ENCODE data around the gene SYPL1. TPM values are rescaled to one million over a fixed set of nuclear protein-coding genes. Genes with fewer than 3 reads are reported as not detected.

The SYPL1 gene
- total RNA-seq, 1 experiment from 2014 or later: 78.0 TPM

GRCh38 chr7:106110885-106111654, 1.0 kb downstream of the SYPL1 start:
- peaks cover 58% of the 10 kb centered on the region for H3K79me2 ChIP-seq (ENCODE audit: insufficient read depth, low read length)
- no peaks in the 10 kb centered on the region for H3K27me3 ChIP-seq (ENCODE audit: insufficient read depth, low read length)
- no peaks in the 10 kb centered on the region for H3K9me3 ChIP-seq (ENCODE audit: control insufficient read depth in 1 of 2, insufficient read depth in 1 of 2, low read depth in 1 of 2, low read length in 2 of 2)
- POLR2A ChIA-PET: interaction anchor here (1.1 to 1.8 kb wide), 3 partner anchors 28 to 56 kb away, joined by 3 to 5 read pairs (median 4); no protein-coding TSS in a partner anchor
- peak overlapping the region; percentile 85 for H3K9ac ChIP-seq (ENCODE audit: low read length)
- CTCF ChIA-PET: interaction anchor here (1.1 kb wide), 1 partner anchor 64 kb away, joined by 3 read pairs; no protein-coding TSS in a partner anchor
- no peak overlapping the region for H2AFZ ChIP-seq (ENCODE audit: low read depth, low read length, poor library complexity, severe bottlenecking)
- no peak for TF ChIP-seq ELF1 (IDR thresholded peaks at IDR 0.05; ENCODE audit: borderline replicate concordance, low read depth)
- TF ChIP-seq, protein P1, sequence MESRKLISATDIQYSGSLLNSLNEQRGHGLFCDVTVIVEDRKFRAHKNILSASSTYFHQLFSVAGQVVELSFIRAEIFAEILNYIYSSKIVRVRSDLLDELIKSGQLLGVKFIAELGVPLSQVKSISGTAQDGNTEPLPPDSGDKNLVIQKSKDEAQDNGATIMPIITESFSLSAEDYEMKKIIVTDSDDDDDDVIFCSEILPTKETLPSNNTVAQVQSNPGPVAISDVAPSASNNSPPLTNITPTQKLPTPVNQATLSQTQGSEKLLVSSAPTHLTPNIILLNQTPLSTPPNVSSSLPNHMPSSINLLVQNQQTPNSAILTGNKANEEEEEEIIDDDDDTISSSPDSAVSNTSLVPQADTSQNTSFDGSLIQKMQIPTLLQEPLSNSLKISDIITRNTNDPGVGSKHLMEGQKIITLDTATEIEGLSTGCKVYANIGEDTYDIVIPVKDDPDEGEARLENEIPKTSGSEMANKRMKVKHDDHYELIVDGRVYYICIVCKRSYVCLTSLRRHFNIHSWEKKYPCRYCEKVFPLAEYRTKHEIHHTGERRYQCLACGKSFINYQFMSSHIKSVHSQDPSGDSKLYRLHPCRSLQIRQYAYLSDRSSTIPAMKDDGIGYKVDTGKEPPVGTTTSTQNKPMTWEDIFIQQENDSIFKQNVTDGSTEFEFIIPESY (IDR thresholded peaks at IDR 0.05; ENCODE audit: extremely low read depth, insufficient replicate concordance, low read length): no peak
- no peak for TF ChIP-seq POLR2A (IDR thresholded peaks at IDR 0.05; ENCODE audit: borderline replicate concordance, extremely low read depth, insufficient read depth, insufficient read length)
- TF ChIP-seq SP1 (IDR thresholded peaks at IDR 0.05; ENCODE audit: low read depth): no peak
- H3K4me2 ChIP-seq (ENCODE audit: low read length): peak overlapping the region; percentile 85
- BruUV-seq (replicated peaks): TSS peak; percentile 77
- peak overlapping the region; percentile 97 for H3K27ac ChIP-seq (ENCODE audit: low read depth, low read length)
- RAD21 ChIA-PET (ENCODE audit: low non-redundant PET in 1 of 2, low total read pairs in 2 of 2, uncharacterized antibody in 2 of 2, unreplicated experiment in 2 of 2): no interaction called here
- intact Hi-C loops (cut with micrococcal nuclease): loop anchor here (2.0 kb wide), 1 partner anchor 54 kb away; no protein-coding TSS in a partner anchor
- peaks cover 4 to 19% of the 10 kb centered on the region in 2 experiments; a peak in 3 of 4 replicates for H3K4me1 ChIP-seq (ENCODE audit: control insufficient read depth in 1 of 2, insufficient read depth in 2 of 2, low read length in 2 of 2)
- peaks cover 3% of the 10 kb centered on the region; the same call in 1 of the 2 replicates for H4K20me1 ChIP-seq (ENCODE audit: insufficient read depth)
- no peak for ATAC-seq
- no peak for DNase-seq (ENCODE audit: low read depth, low spot score)
- peak overlapping the region; percentile 65 to 76 for H3K4me3 ChIP-seq (replicated peaks in 1 of 2; ENCODE audit: low read depth in 1 of 2, low read length in 2 of 2)
- H3K36me3 ChIP-seq (ENCODE audit: control insufficient read depth in 1 of 2, insufficient read depth in 2 of 2, low read length in 2 of 2): no peaks in the 10 kb centered on the region
- no peaks in the 10 kb centered on the region for H3K9me2 ChIP-seq (ENCODE audit: insufficient read depth)

- no TSS peak for BruUV-seq (replicated peaks)
- DNase-seq (ENCODE audit: low read depth, low spot score): no peak
- no peaks in the 10 kb centered on the region for H3K36me3 ChIP-seq (ENCODE audit: control insufficient read depth in 1 of 2, insufficient read depth in 2 of 2, low read length in 2 of 2)
- peak overlapping the region; percentile 85 for H3K4me2 ChIP-seq (ENCODE audit: low read length)
- H3K27ac ChIP-seq (ENCODE audit: low read depth, low read length): no peak overlapping the region
- CTCF ChIA-PET: no interaction called here
- peaks cover 7% of the 10 kb centered on the region; the same call in 1 of the 2 replicates for H4K20me1 ChIP-seq (ENCODE audit: insufficient read depth)
- intact Hi-C loops (cut with micrococcal nuclease): loop anchor here (2.0 kb wide), 1 partner anchor 53 kb away; no protein-coding TSS in a partner anchor
- H2AFZ ChIP-seq (ENCODE audit: low read depth, low read length, poor library complexity, severe bottlenecking): no peak overlapping the region
- no peak for ATAC-seq
- POLR2A ChIA-PET: no interaction called here
- RAD21 ChIA-PET (ENCODE audit: low non-redundant PET in 1 of 2, low total read pairs in 2 of 2, uncharacterized antibody in 2 of 2, unreplicated experiment in 2 of 2): no interaction called here
- H3K4me3 ChIP-seq (replicated peaks in 1 of 2; ENCODE audit: low read depth in 1 of 2, low read length in 2 of 2): 0 out of 4 replicates have a peak overlapping the region, but pooled peaks of 1 of the 2 experiments have one; percentile 76
- H3K79me2 ChIP-seq (ENCODE audit: insufficient read depth, low read length): peaks cover 67% of the 10 kb centered on the region
- H3K9me2 ChIP-seq (ENCODE audit: insufficient read depth): no peaks in the 10 kb centered on the region
- peaks cover 4 to 19% of the 10 kb centered on the region in 2 experiments; a peak in 3 of 4 replicates for H3K4me1 ChIP-seq (ENCODE audit: control insufficient read depth in 1 of 2, insufficient read depth in 2 of 2, low read length in 2 of 2)
- no peak overlapping the region for H3K9ac ChIP-seq (ENCODE audit: low read length)
- no peaks in the 10 kb centered on the region for H3K9me3 ChIP-seq (ENCODE audit: control insufficient read depth in 1 of 2, insufficient read depth in 1 of 2, low read depth in 1 of 2, low read length in 2 of 2)
- no peaks in the 10 kb centered on the region for H3K27me3 ChIP-seq (ENCODE audit: insufficient read depth, low read length)
- TF ChIP-seq YY1 (IDR thresholded peaks at IDR 0.05; ENCODE audit: extremely low read depth, insufficient replicate concordance, low read depth, low read length) (no peak), EZH2 (IDR thresholded peaks at IDR 0.05) (no peak), POLR2AphosphoS5 (IDR thresholded peaks at IDR 0.05; ENCODE audit: low read depth, low read length) (no peak), ELF1 (IDR thresholded peaks at IDR 0.05; ENCODE audit: borderline replicate concordance, low read depth) (no peak), CBX3 (IDR thresholded peaks at IDR 0.05; ENCODE audit: low read depth) (no peak), EGR1 (IDR thresholded peaks at IDR 0.05; ENCODE audit: low read depth) (no peak), TCF7L2 (IDR thresholded peaks at IDR 0.05; ENCODE audit: borderline replicate concordance, extremely low read depth, insufficient read depth, insufficient read length) (no peak), CEBPB (IDR thresholded peaks at IDR 0.05; ENCODE audit: low read depth) (no peak)
- TF ChIP-seq, protein P2, sequence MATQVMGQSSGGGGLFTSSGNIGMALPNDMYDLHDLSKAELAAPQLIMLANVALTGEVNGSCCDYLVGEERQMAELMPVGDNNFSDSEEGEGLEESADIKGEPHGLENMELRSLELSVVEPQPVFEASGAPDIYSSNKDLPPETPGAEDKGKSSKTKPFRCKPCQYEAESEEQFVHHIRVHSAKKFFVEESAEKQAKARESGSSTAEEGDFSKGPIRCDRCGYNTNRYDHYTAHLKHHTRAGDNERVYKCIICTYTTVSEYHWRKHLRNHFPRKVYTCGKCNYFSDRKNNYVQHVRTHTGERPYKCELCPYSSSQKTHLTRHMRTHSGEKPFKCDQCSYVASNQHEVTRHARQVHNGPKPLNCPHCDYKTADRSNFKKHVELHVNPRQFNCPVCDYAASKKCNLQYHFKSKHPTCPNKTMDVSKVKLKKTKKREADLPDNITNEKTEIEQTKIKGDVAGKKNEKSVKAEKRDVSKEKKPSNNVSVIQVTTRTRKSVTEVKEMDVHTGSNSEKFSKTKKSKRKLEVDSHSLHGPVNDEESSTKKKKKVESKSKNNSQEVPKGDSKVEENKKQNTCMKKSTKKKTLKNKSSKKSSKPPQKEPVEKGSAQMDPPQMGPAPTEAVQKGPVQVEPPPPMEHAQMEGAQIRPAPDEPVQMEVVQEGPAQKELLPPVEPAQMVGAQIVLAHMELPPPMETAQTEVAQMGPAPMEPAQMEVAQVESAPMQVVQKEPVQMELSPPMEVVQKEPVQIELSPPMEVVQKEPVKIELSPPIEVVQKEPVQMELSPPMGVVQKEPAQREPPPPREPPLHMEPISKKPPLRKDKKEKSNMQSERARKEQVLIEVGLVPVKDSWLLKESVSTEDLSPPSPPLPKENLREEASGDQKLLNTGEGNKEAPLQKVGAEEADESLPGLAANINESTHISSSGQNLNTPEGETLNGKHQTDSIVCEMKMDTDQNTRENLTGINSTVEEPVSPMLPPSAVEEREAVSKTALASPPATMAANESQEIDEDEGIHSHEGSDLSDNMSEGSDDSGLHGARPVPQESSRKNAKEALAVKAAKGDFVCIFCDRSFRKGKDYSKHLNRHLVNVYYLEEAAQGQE (IDR thresholded peaks at IDR 0.05; ENCODE audit: low read depth): no peak
These were observed 1.9 kb downstream of the SYPL1 start for GRCh38 chr7:106110238-106110560.

Data from HCT116 (cell line).